ENCODE data around the gene MTG2.

The MTG2 gene

GRCh38 chr20:62252342-62252966 lies 69.6 kb downstream of the MTG2 start:
- no peak for DNase-seq (ENCODE audit: low read depth in 2 of 2)
